ENCODE results near the gene NABP1. TPM values are rescaled to one million over a fixed set of nuclear protein-coding genes. Genes with fewer than 3 reads are reported as not detected.

NABP1 gene
- total RNA-seq, 1 donor from 2014 or later, result 64.3 TPM

DNA sequence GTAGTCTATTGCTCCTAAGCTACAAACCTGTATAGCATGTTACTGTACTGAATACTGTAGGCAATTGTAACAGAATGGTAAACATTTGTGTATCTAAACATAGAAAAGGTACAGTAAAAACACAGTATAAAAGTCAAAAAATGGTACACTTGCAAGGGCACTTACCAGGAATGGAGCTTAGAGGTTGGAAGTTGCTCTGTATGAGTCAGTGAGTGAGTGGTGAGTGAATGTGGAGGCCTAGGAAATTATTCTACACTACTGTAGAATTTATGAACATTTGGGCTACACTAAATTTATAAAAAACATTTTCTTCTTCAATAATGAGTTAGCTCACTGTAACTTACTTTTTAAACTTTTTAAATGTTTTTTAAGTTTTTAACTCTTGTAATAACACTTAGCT lies 19.0 kb downstream of the NABP1 start:
- DNase-seq (ENCODE audit: low spot score), result no peak
- intact Hi-C loops (cut with DNase I), result no loop called here
- ATAC-seq, result no peak

GRCh38 chr2:191697870-191698269 lies 19.9 kb downstream of the NABP1 start:
- DNase-seq (ENCODE audit: low spot score) (no peak), ATAC-seq (no peak)
- intact Hi-C loops (cut with DNase I), result no loop called here

GRCh38 chr2:191699341-191699945 lies 21.5 kb downstream of the NABP1 start:
- no peak for DNase-seq (ENCODE audit: low spot score)
- ATAC-seq, result no peak
- intact Hi-C loops (cut with DNase I), result no loop called here

DNA sequence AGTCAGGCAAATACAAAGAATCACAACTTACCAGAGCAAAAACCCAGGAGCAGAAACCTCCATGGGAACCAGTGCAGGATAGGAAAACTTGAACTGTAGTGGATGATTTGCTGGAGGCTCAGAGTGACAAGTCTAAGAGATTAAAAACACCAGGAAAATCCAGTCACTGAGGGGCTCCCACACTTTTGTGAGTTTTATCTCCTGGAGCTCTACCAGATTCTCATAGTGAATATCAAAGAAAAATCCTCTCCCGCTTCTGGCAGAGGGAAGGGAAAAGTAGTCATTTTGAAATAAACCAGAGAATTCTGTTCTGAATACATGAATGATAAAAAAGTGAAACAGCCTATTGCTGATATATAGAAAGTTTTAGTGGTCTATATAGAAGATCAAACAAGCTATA lies 23.1 kb downstream of the NABP1 start:
- DNase-seq (ENCODE audit: low spot score) (no peak), ATAC-seq (no peak)
- intact Hi-C loops (cut with DNase I), result no loop called here

- DNase-seq (ENCODE audit: low spot score) (no peak), ATAC-seq (no peak)
- intact Hi-C loops (cut with DNase I), result no loop called here
Observed at GRCh38 chr2:191701696-191702095, 23.8 kb downstream of the NABP1 start.

GRCh38 chr2:191703079-191703725 lies 25.3 kb downstream of the NABP1 start:
- DNase-seq (ENCODE audit: low spot score), result no peak
- intact Hi-C loops (cut with DNase I), result no loop called here

GRCh38 chr2:191705084-191705483 lies 27.1 kb downstream of the NABP1 start:
- ATAC-seq (peak; percentile 51), DNase-seq (ENCODE audit: low spot score) (no peak)
- intact Hi-C loops (cut with DNase I), result no loop called here

More at GRCh38 chr2:191703079-191703725, 25.3 kb downstream of the NABP1 start:
- no peak for ATAC-seq

DNA sequence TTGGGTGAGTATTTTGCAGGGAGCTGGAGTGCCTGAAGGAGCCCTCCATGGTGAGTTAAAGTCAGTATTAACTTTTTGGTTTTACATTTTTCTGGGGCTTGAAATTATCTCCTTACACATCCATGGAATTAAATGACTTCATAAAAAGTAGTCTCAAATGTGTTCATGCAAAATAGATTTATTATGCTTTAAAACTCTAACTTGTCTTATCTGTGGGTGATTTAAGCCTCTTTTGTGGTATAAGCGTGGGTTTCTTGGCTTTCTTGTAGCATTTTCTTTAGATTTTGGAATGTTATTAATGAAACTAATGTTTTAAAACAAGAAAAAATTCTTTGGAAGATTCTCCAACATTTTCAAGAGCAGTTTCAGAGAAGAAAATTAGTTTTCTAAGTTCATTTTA lies 27.8 kb downstream of the NABP1 start:
- DNase-seq (ENCODE audit: low spot score) (no peak), ATAC-seq (no peak)
- intact Hi-C loops (cut with DNase I), result no loop called here

DNA sequence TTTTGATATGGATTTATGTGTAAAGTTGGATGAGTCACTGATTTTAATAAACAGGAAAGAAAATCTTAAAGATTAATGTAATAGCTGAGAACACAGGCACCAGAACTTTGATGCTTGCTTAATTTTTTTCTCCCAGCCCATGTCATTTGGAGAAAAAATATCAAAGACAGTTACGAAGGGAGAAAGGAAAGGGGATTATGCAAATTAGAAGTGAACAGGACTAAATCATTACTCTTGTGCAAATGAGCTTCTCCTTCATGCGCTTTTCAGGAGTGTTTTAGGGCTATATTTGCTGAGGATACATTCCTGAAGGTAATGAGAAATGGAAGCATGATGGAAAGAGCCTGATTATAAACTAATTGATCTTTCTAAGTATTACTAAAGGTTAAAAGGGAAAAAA lies 28.9 kb downstream of the NABP1 start:
- no peak for ATAC-seq
- intact Hi-C loops (cut with DNase I), result no loop called here
- no peak for DNase-seq (ENCODE audit: low spot score)

- intact Hi-C loops (cut with DNase I), result no loop called here
- ATAC-seq (no peak), DNase-seq (ENCODE audit: low spot score) (no peak)
Observed at GRCh38 chr2:191707542-191707941, 29.6 kb downstream of the NABP1 start.

GRCh38 chr2:191710411-191710900 lies 32.5 kb downstream of the NABP1 start:
- intact Hi-C loops (cut with DNase I), result no loop called here

DNA sequence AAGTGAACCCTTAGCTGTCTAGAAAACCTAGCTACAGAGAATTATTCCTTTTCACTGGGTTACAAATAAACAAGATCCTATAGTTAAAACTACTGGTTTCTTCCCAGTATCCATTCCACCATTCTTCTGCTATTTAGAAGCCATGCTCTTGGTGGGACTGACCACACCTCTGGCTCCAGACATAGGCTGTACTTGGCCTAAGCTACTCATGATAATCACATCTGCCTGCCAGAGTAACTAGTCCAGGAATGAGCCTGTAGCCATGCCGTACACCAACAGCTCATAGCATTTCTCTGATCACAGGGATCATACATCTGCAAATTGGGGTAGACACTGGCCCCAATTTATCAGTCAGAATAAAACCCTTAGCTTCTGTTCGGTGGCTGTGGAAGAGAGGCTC lies 33.7 kb downstream of the NABP1 start:
- no peak for DNase-seq (ENCODE audit: low spot score)
- intact Hi-C loops (cut with DNase I), result no loop called here
- ATAC-seq, result no peak

More at GRCh38 chr2:191710411-191710900, 32.5 kb downstream of the NABP1 start:
- no peak for DNase-seq (ENCODE audit: low spot score)
- ATAC-seq, result no peak

- peak; percentile 20 for ATAC-seq
- intact Hi-C loops (cut with DNase I), result no loop called here
Observed at GRCh38 chr2:191713837-191714236, 35.9 kb downstream of the NABP1 start.

GRCh38 chr2:191714925-191715324 lies 37.0 kb downstream of the NABP1 start:
- DNase-seq (ENCODE audit: low spot score) (no peak), ATAC-seq (no peak)
- intact Hi-C loops (cut with DNase I), result no loop called here

More at GRCh38 chr2:191713837-191714236, 35.9 kb downstream of the NABP1 start:
- no peak for DNase-seq (ENCODE audit: low spot score)

DNA sequence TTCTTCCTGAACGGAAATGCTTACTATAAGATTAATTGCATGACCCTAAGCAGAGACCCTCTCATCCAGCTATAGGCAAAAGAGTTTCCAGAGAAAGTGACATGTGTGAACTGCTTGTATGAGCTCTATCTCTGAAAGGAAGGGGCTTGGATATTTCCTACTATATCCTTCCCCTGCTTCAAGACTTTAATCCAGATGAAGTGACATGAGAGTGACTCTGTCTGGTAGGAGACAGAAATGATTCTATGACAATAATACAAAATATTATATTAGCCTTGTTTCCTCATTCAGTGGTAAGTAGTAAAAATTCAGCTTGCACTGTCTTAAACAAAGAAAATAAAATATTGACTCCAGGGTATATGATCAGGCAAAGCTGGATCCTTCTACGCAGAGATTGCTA lies 37.5 kb downstream of the NABP1 start:
- ATAC-seq (no peak), DNase-seq (ENCODE audit: low spot score) (no peak)
- intact Hi-C loops (cut with DNase I), result no loop called here

DNA sequence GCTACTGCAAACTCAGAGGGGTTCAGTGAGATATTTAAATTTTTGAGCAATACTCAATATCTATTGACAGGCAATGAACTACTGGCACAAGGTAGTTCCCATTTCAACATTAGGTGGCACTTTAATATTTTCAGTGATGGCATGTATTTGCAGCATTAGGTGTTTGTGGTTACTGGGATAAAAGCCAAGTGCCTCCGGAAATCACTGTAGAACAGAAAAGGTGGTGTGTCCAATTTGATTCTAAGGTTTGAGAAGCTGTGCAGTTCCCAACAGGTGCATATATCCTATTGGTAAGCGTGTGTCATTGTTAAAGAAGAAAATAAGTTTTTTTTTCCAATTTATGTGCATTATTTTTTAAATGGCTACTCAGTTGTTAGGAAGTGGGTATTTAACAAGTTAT lies 41.3 kb downstream of the NABP1 start:
- no peak for ATAC-seq
- no peak for DNase-seq (ENCODE audit: low spot score)
- intact Hi-C loops (cut with DNase I), result no loop called here

GRCh38 chr2:191719938-191720337 lies 42.0 kb downstream of the NABP1 start:
- ATAC-seq (no peak), DNase-seq (ENCODE audit: low spot score) (no peak)
- intact Hi-C loops (cut with DNase I), result no loop called here

GRCh38 chr2:191721331-191721730 lies 43.4 kb downstream of the NABP1 start:
- ATAC-seq (no peak), DNase-seq (ENCODE audit: low spot score) (no peak)
- intact Hi-C loops (cut with DNase I), result no loop called here

DNA sequence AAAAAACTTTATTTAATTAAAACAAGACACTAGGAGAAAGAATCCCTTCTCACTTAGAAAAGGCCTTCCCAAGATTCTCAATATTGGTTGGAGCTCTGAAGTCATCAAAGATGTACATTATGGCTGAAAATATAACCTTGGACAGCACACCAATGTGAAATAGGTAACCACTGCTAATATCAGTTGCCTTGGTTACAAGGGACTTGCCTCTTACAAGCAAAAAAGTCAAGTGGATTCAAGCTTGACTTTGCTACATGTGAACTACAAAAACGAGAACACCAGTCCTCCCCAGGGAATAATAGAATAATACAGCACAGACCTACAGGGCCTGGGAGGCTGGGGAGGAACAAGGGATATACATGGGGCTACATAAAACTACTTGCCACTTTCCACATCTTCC lies 46.1 kb downstream of the NABP1 start:
- DNase-seq (ENCODE audit: low spot score) (no peak), ATAC-seq (no peak)
- intact Hi-C loops (cut with DNase I), result no loop called here

DNA sequence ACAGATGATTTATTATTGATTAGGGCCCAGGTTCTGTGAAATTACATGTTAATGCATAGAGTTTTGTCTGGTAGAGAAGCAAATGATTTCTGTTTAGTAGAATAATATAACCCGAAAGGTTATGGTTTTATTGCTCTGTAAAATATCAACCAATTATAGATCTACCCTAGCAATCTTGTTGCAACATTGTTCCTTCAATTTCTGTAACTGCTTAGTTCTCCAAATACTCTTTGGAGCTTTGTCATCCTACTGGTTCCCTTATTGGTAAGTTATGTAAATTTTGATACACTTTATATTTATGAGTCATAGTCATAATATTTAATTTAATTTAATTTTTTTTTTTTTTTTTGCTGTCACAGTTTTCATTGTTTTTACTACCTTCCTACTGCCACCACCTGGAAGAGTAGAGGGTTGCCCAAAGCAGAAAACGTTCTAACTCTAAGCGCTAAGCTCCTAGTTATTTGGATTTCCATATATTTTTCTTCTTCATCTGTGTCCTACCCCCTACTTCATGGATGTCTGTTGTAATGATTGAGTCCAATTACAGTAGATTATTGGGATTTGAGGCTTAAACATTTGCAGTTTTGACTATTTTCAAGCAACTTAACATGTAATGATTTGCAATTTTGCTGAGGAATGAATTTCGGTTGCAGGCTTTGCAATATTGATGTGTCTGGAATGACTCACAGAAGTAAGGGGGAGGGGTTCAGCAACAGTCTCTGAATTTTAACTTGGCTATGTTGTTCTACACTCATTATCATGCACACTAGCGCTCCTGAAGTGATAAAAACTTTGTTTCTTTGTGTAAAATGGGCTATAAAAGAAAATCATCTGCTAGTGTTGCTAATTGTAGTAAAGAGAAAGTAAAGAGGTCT lies 51.1 kb downstream of the NABP1 start:
- DNase-seq (ENCODE audit: low spot score) (no peak), ATAC-seq (no peak)
- intact Hi-C loops (cut with DNase I), result no loop called here
